ENCODE measurements around the gene GGT1. TPM values are rescaled to one million over a fixed set of nuclear protein-coding genes. Genes with fewer than 3 reads are reported as not detected.

GGT1 gene
- total and polyA plus RNA-seq, 2 of the 8 experiments (the other 6 are each of a cell fraction or from before 2014, with no cell fraction given): 14.4 to 29.2 TPM

DNA sequence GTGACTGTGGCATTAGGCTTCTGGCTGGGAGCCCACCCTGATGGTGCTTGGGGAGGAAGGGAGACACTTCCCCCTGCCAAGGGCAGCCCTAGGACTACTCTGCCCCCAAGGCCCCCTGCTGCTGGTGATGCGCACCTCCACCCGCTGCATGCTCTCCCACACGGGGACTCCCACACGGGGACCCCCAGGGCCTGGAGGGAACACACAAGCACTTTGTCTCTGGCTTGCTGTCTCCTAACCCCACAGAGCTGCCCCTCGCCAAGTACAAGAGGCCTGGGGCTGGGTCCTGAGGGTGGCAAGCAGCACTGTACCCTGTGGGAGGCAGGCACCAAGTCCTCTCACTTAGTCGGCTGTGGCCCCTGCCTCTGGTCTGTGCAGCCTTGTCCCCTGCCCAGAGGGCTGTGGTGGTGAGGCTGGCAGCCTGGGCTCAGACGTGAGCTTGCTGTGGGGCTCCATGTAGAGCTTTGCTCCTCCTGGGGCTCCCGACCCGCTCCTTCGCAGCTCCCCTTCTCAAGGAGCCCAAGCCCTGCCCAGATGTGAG, 18.1 kb upstream of the GGT1 start (continued):
- no peak for TF ChIP-seq RXRA (IDR thresholded peaks at IDR 0.05; ENCODE audit: insufficient read depth, low read depth, low read length)
- no peak for TF ChIP-seq KDM1A (IDR thresholded peaks at IDR 0.05; ENCODE audit: borderline replicate concordance, low read length)

Measured in H1 (cell line).